B cell (primary cell): Measurements from ENCODE around the gene RPS6KL1. TPM values are rescaled to one million over a fixed set of nuclear protein-coding genes. Genes with fewer than 3 reads are reported as not detected.

Experiments used
- ATAC-seq: fragments of 200-7000 bp; cut with Tn5 transposase; one replicate; pipeline ENCODE4 v1.10.0; 2021; ENCODE audit warnings: low read depth, mild to moderate bottlenecking, moderate number of reproducible peaks, moderate library complexity
- CTCF ChIA-PET: fragments of 350-600 bp; sonication (Branson Sonifier 250); formaldehyde crosslinking; loops from one replicate; lab custom pipeline; 2021; ENCODE audit warnings: antibody characterized with exemption, inconsistent platforms; lab: Charles Lee
- POLR2A ChIA-PET: fragments of 350-600 bp; sonication (Branson Sonifier 250); formaldehyde crosslinking; loops from one replicate; lab custom pipeline; 2021; ENCODE audit warnings: antibody characterized with exemption; lab: Charles Lee
- DNase-seq: peaks from one replicate; pipeline ENCODE4 v3.0.0; 2013
- H2AFZ ChIP-seq: 2 replicates; pipeline ENCODE4 v1.6.1; 2012; ENCODE audit warnings: mild to moderate bottlenecking, low read depth, low read length; ENCODE audit not compliant: insufficient read depth, poor library complexity, severe bottlenecking
- H3K27ac ChIP-seq, 2 donors: 1 replicate in 1 of 2; 2 replicates in 1 of 2; pipeline ENCODE4 v1.5.1; 2012 to 2013; ENCODE audit warnings: low read length in 2 of 2, mild to moderate bottlenecking in 2 of 2, moderate library complexity in 1 of 2
- H3K27me3 ChIP-seq, 4 experiments: fragments of 200-600 bp in 1 of 4; sonication (generic) in 1 of 4; replicated peaks in 1 of 4; 1 replicate in 2 of 4; 2 replicates in 2 of 4; pipeline versions ENCODE4 v1.6.1 to v1.7.0; 2013 to 2016; ENCODE audit warnings: low read length in 3 of 4, mild to moderate bottlenecking in 2 of 4, mixed read lengths in 1 of 4, moderate library complexity in 1 of 4; ENCODE audit not compliant: insufficient read depth in 4 of 4, control insufficient read depth in 3 of 4; ENCODE audit errors: control extremely low read depth in 1 of 4
- H3K36me3 ChIP-seq, 2 experiments: replicated peaks in 1 of 2; 1 replicate in 1 of 2; 2 replicates in 1 of 2; pipeline versions ENCODE4 v1.6.1 to v1.7.1; 2013; ENCODE audit warnings: low read length in 1 of 2; ENCODE audit not compliant: insufficient read depth in 2 of 2, control insufficient read depth in 1 of 2; ENCODE audit errors: control extremely low read depth in 1 of 2, extremely low read depth in 1 of 2
- H3K4me1 ChIP-seq, 2 donors: fragments of 200-600 bp in 1 of 2; sonication (generic) in 1 of 2; 1 replicate in 1 of 2; 2 replicates in 1 of 2; pipeline versions ENCODE4 v1.5.1 to v1.6.1; 2013 to 2017; ENCODE audit warnings: low read length in 2 of 2; ENCODE audit not compliant: control insufficient read depth in 2 of 2, insufficient read depth in 2 of 2
- H3K4me2 ChIP-seq: replicated peaks from 2 replicates; pipeline ENCODE3; 2012; ENCODE audit warnings: mild to moderate bottlenecking, low read depth, low read length; ENCODE audit not compliant: poor library complexity, severe bottlenecking
- H3K4me3 ChIP-seq, 5 experiments: fragments of 200-600 bp in 1 of 5; sonication (generic) in 1 of 5; 1 replicate in 3 of 5; 2 replicates in 2 of 5; pipeline versions ENCODE4 v1.5.1 to v1.7.0; 2011 to 2016; ENCODE audit warnings: low read length in 4 of 5, mild to moderate bottlenecking in 4 of 5, low read depth in 2 of 5, control low read depth in 1 of 5, moderate library complexity in 1 of 5; ENCODE audit not compliant: insufficient read depth in 1 of 5; ENCODE audit errors: control extremely low read depth in 1 of 5, extremely low read depth in 1 of 5
- H3K79me2 ChIP-seq: fragments of 200-600 bp; sonication (generic); one replicate; pipeline ENCODE4 v1.6.0; 2016; ENCODE audit warnings: low read length; ENCODE audit not compliant: control insufficient read depth, insufficient read depth
- H3K9ac ChIP-seq: fragments of 200-600 bp; sonication (generic); 2 replicates; pipeline ENCODE4 v1.6.1; 2017; ENCODE audit warnings: mild to moderate bottlenecking, low read length, moderate library complexity
- H3K9me3 ChIP-seq, 3 donors: one replicate each; pipeline versions ENCODE4 v1.6.1 to v1.7.1; 2013; ENCODE audit warnings: low read length in 2 of 3; ENCODE audit not compliant: control insufficient read depth in 2 of 3, insufficient read depth in 1 of 3; ENCODE audit errors: control extremely low read depth in 1 of 3
- H4K20me1 ChIP-seq: 2 replicates; pipeline ENCODE4 v1.6.0; 2012; ENCODE audit warnings: mild to moderate bottlenecking, low read length; ENCODE audit not compliant: insufficient read depth, control insufficient read depth, poor library complexity, severe bottlenecking
- H3K27ac Mint-ChIP-seq: one replicate; pipeline ENCODE4 v1.8.0; 2021; ENCODE audit warnings: mixed read lengths
- H3K27me3 Mint-ChIP-seq: one replicate; pipeline ENCODE4 v1.8.0; 2021; ENCODE audit warnings: mixed read lengths
- H3K4me1 Mint-ChIP-seq: one replicate; pipeline ENCODE4 v1.8.0; 2021; ENCODE audit warnings: mixed read lengths
- H3K4me3 Mint-ChIP-seq: one replicate; pipeline ENCODE4 v1.8.0; 2021; ENCODE audit warnings: mixed read lengths
- H3K9me3 Mint-ChIP-seq: one replicate; pipeline ENCODE4 v1.8.0; 2022; ENCODE audit warnings: mixed read lengths; ENCODE audit not compliant: insufficient read depth
- CTCF ChIP-seq: fragments of 200-600 bp; IDR thresholded peaks from one replicate; pipeline ENCODE4 v1.8.0; 2022; ENCODE audit warnings: antibody characterized with exemption, mild to moderate bottlenecking
- EZH2 ChIP-seq: IDR thresholded peaks from 2 replicates; pipeline ENCODE4 v1.6.1; 2012; ENCODE audit warnings: borderline replicate concordance, low read depth, mild to moderate bottlenecking, moderate library complexity, low read length; ENCODE audit not compliant: insufficient read depth, poor library complexity, severe bottlenecking
- WGBS: methylation state at CpG from one replicate; pipeline ENCODE4 v1.1.5; 2013; ENCODE audit warnings: missing lambda C conversion rate; ENCODE audit not compliant: insufficient coverage; 5-methylcytosine and 5-hydroxymethylcytosine counted together
- intact Hi-C: fragments of 100-400 bp; cut with micrococcal nuclease; formaldehyde crosslinking; loops from one replicate; pipeline ENCODE4 v1.10.0; 2022
- polyA plus RNA-seq: library from polyadenylated mRNA; depleted of rRNA; stranded (reverse); fragments of >200 nt; gene quantifications from 2 replicates; pipeline ENCODE4 v1.2.3, GENCODE V29; 2012
- total RNA-seq, 2 donors: library from RNA; stranded (reverse); fragments of 120-200 nt in 1 of 2; gene quantifications; 1 replicate in 1 of 2; 2 replicates in 1 of 2; pipeline versions ENCODE4 v1.2.3 to v1.2.4, GENCODE V29; 2013 to 2022

The RPS6KL1 gene
- total and polyA plus RNA-seq, 2 donors (not counting 1 experiment from before 2014, with no cell fraction given) = 3.4 to 4.4 TPM

DNA sequence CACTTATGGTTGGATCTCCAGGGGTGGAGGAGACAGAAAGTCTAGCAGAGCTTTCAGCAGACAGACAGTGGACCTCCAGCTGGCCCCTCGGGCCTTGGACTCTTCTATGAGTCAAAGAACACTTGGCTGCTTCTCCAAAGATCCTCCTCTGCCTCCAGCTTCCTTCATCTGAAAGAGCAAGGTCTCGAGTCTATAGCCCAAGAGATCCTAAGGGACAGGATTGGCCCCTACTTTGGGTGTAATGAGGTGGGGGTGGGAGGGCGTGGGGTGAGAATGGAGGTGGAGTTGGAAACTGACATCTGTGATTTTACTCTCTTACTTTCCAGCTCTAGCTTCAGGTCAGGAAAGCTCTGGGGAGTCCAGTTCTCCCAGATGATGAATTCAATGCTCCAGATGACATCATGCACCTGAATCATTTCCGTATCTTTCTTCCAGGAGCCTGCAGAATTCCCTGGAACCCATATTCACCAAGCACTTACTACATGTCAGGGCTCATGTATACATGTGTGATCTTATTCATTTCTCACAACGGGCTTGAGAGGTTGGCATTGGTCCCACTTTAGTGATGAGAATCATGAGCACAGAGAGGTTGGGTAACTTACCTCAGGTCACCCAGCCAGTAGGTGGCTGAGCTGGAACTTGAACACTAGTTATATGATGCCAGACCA is 42.6 kb upstream of the RPS6KL1 start:
- H3K4me2 ChIP-seq = no peak overlapping the region
- CTCF ChIA-PET = interaction anchor here (1.0 to 1.4 kb wide), 2 partner anchors 18 to 105 kb away, joined by 3 to 4 read pairs; no protein-coding TSS in a partner anchor
- no CpG with 5 or more reads among the region's 5 CpGs for WGBS
- H3K9ac ChIP-seq = no peak overlapping the region
- H3K27me3 Mint-ChIP-seq = no peaks in the 10 kb centered on the region
- peaks cover 17 to 22% of the 10 kb centered on the region in 2 donors for H3K4me1 ChIP-seq
- no peaks in the 10 kb centered on the region for H3K27me3 ChIP-seq
- ATAC-seq (no peak), DNase-seq (no peak)
- POLR2A ChIA-PET = no interaction called here
- intact Hi-C loops = no loop called here
- H3K36me3 ChIP-seq = no peaks in the 10 kb centered on the region
- H3K9me3 Mint-ChIP-seq = no peaks in the 10 kb centered on the region
- no peaks in the 10 kb centered on the region for H3K9me3 ChIP-seq
- H3K27ac Mint-ChIP-seq = no peak overlapping the region
- H3K4me3 Mint-ChIP-seq = no peak overlapping the region
- H3K4me1 Mint-ChIP-seq = peaks cover 21% of the 10 kb centered on the region
- H3K27ac ChIP-seq = no peak overlapping the region
- H3K4me3 ChIP-seq = no peak overlapping the region
- no peak for TF ChIP-seq EZH2
- no peak for TF ChIP-seq CTCF
- H2AFZ ChIP-seq = no peak overlapping the region
- H4K20me1 ChIP-seq = no peaks in the 10 kb centered on the region
- no peaks in the 10 kb centered on the region for H3K79me2 ChIP-seq

- no peak for DNase-seq
- H3K4me1 ChIP-seq = peaks cover 17 to 22% of the 10 kb centered on the region in 2 donors
- H4K20me1 ChIP-seq = no peaks in the 10 kb centered on the region
- CTCF ChIA-PET = interaction anchor here (0.5 to 1.4 kb wide), 4 partner anchors 18 to 143 kb away, joined by 3 to 5 read pairs (median 4); partner anchors contain the start of gene EIF2B2
- no peak overlapping the region for H3K9ac ChIP-seq
- H3K4me3 Mint-ChIP-seq = no peak overlapping the region
- H3K9me3 Mint-ChIP-seq = no peaks in the 10 kb centered on the region
- H3K9me3 ChIP-seq = no peaks in the 10 kb centered on the region
- H3K27me3 ChIP-seq = no peaks in the 10 kb centered on the region
- WGBS = 64% methylated on average over 3 of the region's 4 CpGs
- H3K27ac Mint-ChIP-seq = no peak overlapping the region
- intact Hi-C loops = no loop called here
- ATAC-seq = no peak
- POLR2A ChIA-PET = no interaction called here
- no peak overlapping the region for H2AFZ ChIP-seq
- no peak overlapping the region for H3K27ac ChIP-seq
- H3K36me3 ChIP-seq = no peaks in the 10 kb centered on the region
- no peak overlapping the region for H3K4me2 ChIP-seq
- H3K4me3 ChIP-seq = no peak overlapping the region
- no peaks in the 10 kb centered on the region for H3K79me2 ChIP-seq
- H3K4me1 Mint-ChIP-seq = peaks cover 21% of the 10 kb centered on the region
- H3K27me3 Mint-ChIP-seq = no peaks in the 10 kb centered on the region
- TF ChIP-seq CTCF (no peak), EZH2 (no peak)
These were observed 41.9 kb upstream of the RPS6KL1 start for GRCh38 chr14:74964787-74965485.
